Left kidney (tissue), 8 donors: ENCODE results near the gene TUFT1. TPM values are rescaled to one million over a fixed set of nuclear protein-coding genes. Genes with fewer than 3 reads are reported as not detected.
A peak's percentile ranks its signal among the peaks of the same experiment; 100 is the strongest.

ENCODE experiments used
- DNase-seq: peaks from one replicate; pipeline ENCODE4 v3.0.0-alpha.2; 2013
- long read RNA-seq, 8 donors: transcript quantifications; one replicate each; lab custom pipeline, GENCODE V29; 2026
- polyA plus RNA-seq: library from polyadenylated mRNA; unstranded; fragments of 120-200 nt; gene quantifications from one replicate; pipeline ENCODE4 v1.2.1, GENCODE V29; 2013; ENCODE audit not compliant: insufficient read length

TUFT1 gene
- 10.5 TPM for polyA plus RNA-seq
- long read RNA-seq, donor 1, partial matches to known transcripts = 0 of 3 reads
- long read RNA-seq, donor 1, other reads (novel, unspliced or antisense) = 0 of 3 reads
- long read RNA-seq, donor 2, partial matches to known transcripts = 0 of 3 reads
- long read RNA-seq, donor 2, other reads (novel, unspliced or antisense) = 0 of 3 reads
- long read RNA-seq, donor 3 = 0 reads
- long read RNA-seq, donor 4 = 0 reads
- long read RNA-seq, donor 5, transcript TUFT1-202 (12 exons, 3,033 nt) = major isoform, 7 of 16 reads
- long read RNA-seq, donor 5, partial matches to known transcripts = 9 of 16 reads
- long read RNA-seq, donor 5, other reads (novel, unspliced or antisense) = 0 of 16 reads
- long read RNA-seq, donor 6 = 0 reads
- long read RNA-seq, donor 7, partial matches to known transcripts = 0 of 1 reads
- long read RNA-seq, donor 7, other reads (novel, unspliced or antisense) = 0 of 1 reads
- long read RNA-seq, donor 8 = 0 reads

DNA sequence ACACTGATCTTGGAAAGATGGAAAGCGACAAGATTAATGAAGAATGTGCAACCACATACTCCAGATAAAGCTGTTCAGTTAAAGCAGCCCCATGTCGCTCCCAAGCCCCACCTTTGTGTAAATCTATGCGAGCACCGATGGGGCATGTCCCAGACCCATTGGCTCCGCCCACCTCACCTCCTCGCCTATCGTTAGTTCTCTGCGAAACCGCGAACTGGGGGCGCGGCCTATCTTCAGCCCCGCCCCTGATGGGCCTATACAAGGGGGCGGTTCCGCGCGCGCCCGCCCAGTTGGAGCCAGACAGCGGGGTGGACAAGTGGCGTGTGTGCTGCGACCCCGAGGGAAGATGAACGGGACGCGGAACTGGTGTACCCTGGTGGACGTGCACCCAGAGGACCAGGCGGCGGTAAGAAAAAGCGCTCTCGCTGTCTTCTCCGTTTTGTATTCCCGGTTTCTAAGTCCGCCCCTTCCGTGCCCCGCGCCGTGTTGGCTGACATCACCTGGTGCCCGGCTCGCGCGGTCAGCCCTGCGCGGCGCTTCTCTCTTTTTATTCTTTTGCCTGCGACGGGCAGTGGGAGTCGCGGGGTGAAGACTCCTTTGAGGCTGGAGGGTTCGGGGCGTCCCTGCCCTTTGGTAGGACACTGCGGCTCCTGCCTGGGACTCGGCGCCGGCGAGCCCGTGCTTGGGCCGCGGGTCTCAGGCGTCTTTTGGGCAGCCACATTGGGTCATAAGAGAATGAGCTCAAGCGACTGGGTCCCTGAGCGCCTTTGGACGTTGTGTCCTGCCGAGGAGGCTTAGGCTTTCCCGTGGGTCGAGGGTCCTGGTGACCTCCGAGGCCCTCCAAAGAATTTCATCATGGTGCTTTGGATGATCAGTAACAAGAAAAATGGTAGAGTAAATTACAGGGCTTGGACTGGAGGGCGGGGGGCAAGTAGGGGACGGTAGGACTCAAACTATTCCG is at the start of gene TUFT1:
TSS of gene TUFT1 (plus strand) at position 289 of the 961 bp plus-strand sequence. CDS start at position 347, 58 bp downstream.
- peak; percentile 92 for DNase-seq

DNA sequence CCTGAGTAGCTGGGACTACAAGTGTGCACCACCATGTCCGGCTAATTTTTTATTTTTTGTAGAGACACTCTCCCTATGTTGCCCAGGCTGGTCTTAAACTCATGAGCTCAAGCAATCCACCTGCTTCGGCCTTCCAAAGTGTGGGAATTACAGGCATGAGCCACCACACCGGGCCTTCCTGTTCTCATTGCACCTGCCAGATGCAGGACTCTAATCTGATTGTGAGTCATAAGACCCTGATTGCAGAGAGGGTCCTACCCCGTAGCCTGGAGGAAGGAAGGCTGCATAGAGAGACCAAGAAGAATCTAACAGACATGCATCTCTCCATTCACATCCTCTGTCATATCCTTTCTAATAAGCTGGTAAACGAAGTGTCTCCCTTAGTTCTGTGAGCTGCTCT is 48.5 kb upstream of the TUFT1 start:
- DNase-seq = no peak

GRCh38 chr1:151492120-151492519 is 48.0 kb upstream of the TUFT1 start:
- DNase-seq = no peak

GRCh38 chr1:151493042-151493441 is 47.1 kb upstream of the TUFT1 start:
- no peak for DNase-seq

- DNase-seq = no peak
These were observed 45.3 kb upstream of the TUFT1 start for GRCh38 chr1:151494741-151495281.

GRCh38 chr1:151495316-151495715 is 44.8 kb upstream of the TUFT1 start:
- DNase-seq = no peak

GRCh38 chr1:151499365-151499764 is 40.7 kb upstream of the TUFT1 start:
- DNase-seq = no peak

GRCh38 chr1:151499930-151500329 is 40.2 kb upstream of the TUFT1 start:
- DNase-seq = no peak

DNA sequence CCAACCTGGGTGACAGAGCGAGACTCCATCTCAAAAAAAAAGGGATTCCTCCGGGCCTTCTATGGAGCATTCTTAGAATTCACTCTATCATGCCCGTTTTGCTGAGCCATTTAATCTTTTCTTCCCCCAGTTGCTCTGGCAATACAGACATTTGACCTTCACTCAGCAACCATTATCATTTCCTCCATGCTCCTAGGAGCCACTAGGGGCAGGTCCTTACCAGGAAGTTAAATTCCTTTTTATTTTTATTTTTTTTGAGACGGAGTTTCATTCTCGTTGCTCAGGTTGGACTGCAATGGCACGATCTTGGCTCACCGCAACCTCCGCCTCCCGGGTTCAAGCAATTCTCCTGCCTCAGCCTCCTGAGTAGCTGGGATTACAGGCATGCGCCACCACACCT is 38.6 kb upstream of the TUFT1 start:
- DNase-seq = no peak

GRCh38 chr1:151502035-151502700 is 37.9 kb upstream of the TUFT1 start:
- DNase-seq = no peak

- DNase-seq = no peak
These were observed 37.0 kb upstream of the TUFT1 start for GRCh38 chr1:151502859-151503780.

DNA sequence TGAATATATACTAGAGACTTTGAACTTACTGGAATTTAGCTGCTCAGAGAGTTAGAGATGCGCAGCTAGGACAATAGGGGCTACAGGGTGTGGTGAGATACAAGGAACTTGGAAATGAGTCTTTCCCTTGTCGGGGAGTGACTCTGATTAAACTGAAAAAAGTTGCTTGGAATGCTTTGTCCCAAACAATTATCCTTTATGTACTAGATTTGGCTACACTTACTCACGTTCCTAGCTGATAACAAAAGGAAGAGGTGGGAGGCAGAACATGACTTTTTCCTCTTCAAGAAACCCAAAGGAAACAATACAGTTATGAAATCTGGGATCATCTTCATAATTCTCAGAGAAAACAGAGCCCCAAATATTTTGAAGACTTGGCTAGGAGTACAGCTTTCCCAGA is 35.9 kb upstream of the TUFT1 start:
- no peak for DNase-seq

- no peak for DNase-seq
These were observed 35.4 kb upstream of the TUFT1 start for GRCh38 chr1:151504759-151505158.

GRCh38 chr1:151508833-151509232 is 31.3 kb upstream of the TUFT1 start:
- no peak for DNase-seq

DNA sequence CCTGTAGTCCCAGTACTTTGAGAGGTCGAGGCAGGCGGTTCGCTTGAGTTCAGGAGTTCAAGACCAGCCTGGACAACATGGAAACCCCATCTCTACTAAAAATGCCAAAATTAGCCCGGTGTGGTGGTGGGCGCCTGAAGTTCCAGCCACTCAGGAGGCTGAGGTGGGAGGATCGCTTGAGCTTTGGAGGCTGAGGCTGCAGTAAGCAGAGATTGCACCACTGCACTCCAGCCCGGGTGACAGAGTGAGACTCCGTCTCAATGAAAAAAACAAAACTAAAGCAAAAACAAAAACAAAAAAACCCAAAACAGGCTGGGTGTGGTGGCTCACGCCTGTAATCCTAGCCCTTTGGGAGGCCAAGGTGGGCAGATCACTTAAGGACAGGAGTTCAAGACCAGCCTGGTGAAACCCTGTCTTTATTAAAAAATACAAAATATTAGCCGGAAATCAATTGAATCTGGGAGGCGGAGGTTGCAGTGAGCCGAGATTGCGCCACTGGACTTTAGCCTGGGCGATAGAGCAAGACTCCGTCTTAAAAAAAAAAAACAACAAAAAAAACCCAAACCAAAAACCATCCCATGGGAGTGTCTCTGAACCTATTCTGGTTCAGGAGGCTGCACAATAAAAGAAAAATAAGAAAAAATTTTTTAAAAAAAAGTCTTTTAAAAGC is 30.6 kb upstream of the TUFT1 start:
- DNase-seq = no peak

- DNase-seq = no peak
These were observed 30.1 kb upstream of the TUFT1 start for GRCh38 chr1:151510020-151510405.

GRCh38 chr1:151510614-151510956 is 29.5 kb upstream of the TUFT1 start:
- DNase-seq = no peak

GRCh38 chr1:151510957-151511635 is 29.0 kb upstream of the TUFT1 start, which contains the start of gene CGN:
Gene CGN (plus strand): TSS chr1:151511387. CDS start chr1:151518520, 7,133 bp downstream.
- DNase-seq = peak; percentile 92

GRCh38 chr1:151511636-151512215 is 28.4 kb upstream of the TUFT1 start:
- no peak for DNase-seq
